Prostate gland (tissue), 2 donors: ENCODE measurements around the gene NUTF2.

Experiments
- CTCF ChIP-seq, 4 experiments: fragments of 200-600 bp in 2 of 4; fragments of 450-650 bp in 2 of 4; sonication (generic) in 2 of 4; IDR thresholded peaks; 1 replicate in 3 of 4; 2 replicates in 1 of 4; pipeline ENCODE4 v1.5.1; 2016 to 2019; ENCODE audit warnings: antibody characterized with exemption in 4 of 4, mild to moderate bottlenecking in 2 of 4, moderate library complexity in 2 of 4
- POLR2A ChIP-seq: fragments of 450-650 bp; IDR thresholded peaks from one replicate; pipeline ENCODE4 v1.6.1; 2016; ENCODE audit warnings: antibody characterized with exemption, mild to moderate bottlenecking
- POLR2AphosphoS5 ChIP-seq: sonication (generic); formaldehyde crosslinking; IDR thresholded peaks from one replicate; pipeline ENCODE4 v1.6.1; 2017; ENCODE audit warnings: antibody characterized with exemption

GRCh38 chr16:67856927-67857546, 10.3 kb downstream of the NUTF2 start:
- TF ChIP-seq POLR2A (no peak), CTCF (IDR thresholded peaks at IDR 0.05) (no peak), POLR2AphosphoS5 (no peak)
